GM12878 (cell line): Measurements from ENCODE around the gene CUL1. TPM values are rescaled to one million over a fixed set of nuclear protein-coding genes. Genes with fewer than 3 reads are reported as not detected.

Experiments
- ATAC-seq: fragments of 200-7000 bp; cut with Tn5 transposase; 3 replicates; pipeline ENCODE4 v1.9.1; 2020; ENCODE audit warnings: mild to moderate bottlenecking, moderate library complexity
- BruUV-seq: library from RNA; stranded (reverse); fragments of 400-500 nt; replicated peaks from 2 replicates; lab custom pipeline; 2021; lab: Mats Ljungman, UMichigan
- CTCF ChIA-PET: fragments of 300-600 bp; sonication (Branson Sonifier 250); formaldehyde crosslinking; extraction: SDS; loops from one replicate; lab custom pipeline; 2021; ENCODE audit warnings: inconsistent platforms; lab: Yijun Ruan, JAX
- POLR2A ChIA-PET: fragments of 350-600 bp; formaldehyde crosslinking; extraction: SDS; loops from one replicate; lab custom pipeline; 2021; ENCODE audit warnings: inconsistent platforms; lab: Charles Lee
- RAD21 ChIA-PET: fragments of 300-600 bp; sonication (Branson Sonifier 250); formaldehyde crosslinking; loops from one replicate; lab custom pipeline; 2023; ENCODE audit warnings: antibody characterized with exemption; ENCODE audit not compliant: unreplicated experiment; lab: Charles Lee
- SMC1A ChIA-PET: fragments of 300-600 bp; sonication (Branson Sonifier 250); formaldehyde crosslinking; loops from one replicate; lab custom pipeline; 2023; ENCODE audit not compliant: unreplicated experiment, uncharacterized antibody; lab: Charles Lee
- DNase-seq: peaks from one replicate; pipeline ENCODE4 v3.0.0-alpha.2; 2011; ENCODE audit warnings: low read depth, low spot score
- FAIRE-seq: peaks from 3 replicates; lab custom pipeline; 2011; peaks lifted over from hg19 to GRCh38; lab: Jason Lieb, UNC
- H2AFZ ChIP-seq: 2 replicates; pipeline ENCODE4 v1.6.0; 2011; ENCODE audit warnings: low read depth, low read length, control low read depth; ENCODE audit not compliant: control insufficient read depth
- H3K27ac ChIP-seq: 2 replicates; pipeline ENCODE4 v1.5.1; 2011; ENCODE audit warnings: control low read depth; ENCODE audit not compliant: control insufficient read depth, insufficient read depth
- H3K27me3 ChIP-seq, 2 experiments: replicated peaks in 1 of 2; 2 replicates each; pipeline versions ENCODE4 v1.6.0 to v1.6.1; 2011; ENCODE audit warnings: low read length in 1 of 2; ENCODE audit not compliant: control insufficient read depth in 2 of 2, insufficient read depth in 2 of 2
- H3K36me3 ChIP-seq, 2 experiments: 2 replicates each; pipeline ENCODE4 v1.5.1; 2011; ENCODE audit warnings: low read length in 1 of 2; ENCODE audit not compliant: control insufficient read depth in 2 of 2, insufficient read depth in 2 of 2
- H3K4me1 ChIP-seq: 2 replicates; pipeline ENCODE4 v1.6.1; 2011; ENCODE audit warnings: mild to moderate bottlenecking, low read length, moderate library complexity, mixed read lengths; ENCODE audit not compliant: control insufficient read depth, insufficient read depth
- H3K4me2 ChIP-seq: 2 replicates; pipeline ENCODE4 v1.6.0; 2011; ENCODE audit warnings: control low read depth; ENCODE audit not compliant: control insufficient read depth, insufficient read depth
- H3K4me3 ChIP-seq: fragments of 200-600 bp; sonication (generic); 2 replicates; pipeline ENCODE4 v1.5.1; 2016
- H3K79me2 ChIP-seq: 2 replicates; pipeline ENCODE4 v1.6.0; 2011; ENCODE audit warnings: low read length; ENCODE audit not compliant: control insufficient read depth, insufficient read depth
- H3K9ac ChIP-seq: 2 replicates; pipeline ENCODE4 v1.8.0; 2011; ENCODE audit warnings: low read length, control low read depth, mixed read lengths; ENCODE audit not compliant: control insufficient read depth, insufficient read depth
- H3K9me3 ChIP-seq: replicated peaks from 3 replicates; pipeline ENCODE4 v1.5.1; 2011; ENCODE audit warnings: mild to moderate bottlenecking, low read length; ENCODE audit not compliant: control insufficient read depth, insufficient read depth
- H4K20me1 ChIP-seq: 2 replicates; pipeline ENCODE4 v1.6.0; 2011; ENCODE audit not compliant: control insufficient read depth, insufficient read depth
- HDAC6 ChIP-seq: fragments of 200-600 bp; sonication (generic); IDR thresholded peaks from one replicate; pipeline ENCODE4 v1.8.0; 2017; ENCODE audit warnings: antibody characterized with exemption; ENCODE audit not compliant: unreplicated experiment
- IKZF1 ChIP-seq: fragments of 450-650 bp; conservative IDR thresholded peaks from 2 replicates; pipeline ENCODE4 v1.6.1; 2017; ENCODE audit warnings: antibody characterized with exemption, mild to moderate bottlenecking
- JUND ChIP-seq: IDR thresholded peaks from 2 replicates; pipeline ENCODE4 v1.6.1; 2012; ENCODE audit warnings: low read depth, mild to moderate bottlenecking, low read length, improper control_type of control experiment, moderate library complexity
- KAT2A ChIP-seq: conservative IDR thresholded peaks from 2 replicates; pipeline ENCODE4 v1.6.1; 2011; ENCODE audit warnings: low read depth, low read length; ENCODE audit not compliant: control insufficient read depth
- NFYA ChIP-seq: IDR thresholded peaks from 2 replicates; pipeline ENCODE4 v1.6.1; 2011; ENCODE audit warnings: low read depth, mild to moderate bottlenecking, low read length, improper control_type of control experiment, borderline replicate concordance
- PML ChIP-seq: IDR thresholded peaks from 2 replicates; pipeline ENCODE4 v1.6.1; 2012; ENCODE audit warnings: low read length, inconsistent platforms
- RAD51 ChIP-seq: fragments of 450-650 bp; IDR thresholded peaks from 2 replicates; pipeline ENCODE4 v1.6.1; 2016; ENCODE audit warnings: moderate library complexity, mild to moderate bottlenecking, inconsistent platforms
- RCOR1 ChIP-seq: conservative IDR thresholded peaks from 2 replicates; pipeline ENCODE4 v1.6.1; 2012; ENCODE audit warnings: low read depth, low read length, improper control_type of control experiment
- TCF3 ChIP-seq: IDR thresholded peaks from 2 replicates; pipeline ENCODE4 v1.6.1; 2012; ENCODE audit warnings: low read depth, mild to moderate bottlenecking, low read length, borderline replicate concordance; ENCODE audit not compliant: insufficient read depth
- ZNF24 ChIP-seq: fragments of 450-650 bp; IDR thresholded peaks from 2 replicates; pipeline ENCODE4 v1.6.1; 2017; ENCODE audit warnings: antibody characterized with exemption, mild to moderate bottlenecking
- WGBS: methylation state at CpG from one replicate; pipeline ENCODE4 v1.1.6; 2016; ENCODE audit warnings: low lambda C conversion rate; ENCODE audit not compliant: insufficient replicate concordance, insufficient coverage; ENCODE audit errors: missing lambda C conversion rate; 5-methylcytosine and 5-hydroxymethylcytosine counted together
- in situ Hi-C: fragments of 300-500 bp; cut with MboI; formaldehyde crosslinking; loops from 9 replicates; pipeline ENCODE4 v1.14.3; 2018; ENCODE audit warnings: mixed read lengths
- intact Hi-C: fragments of 100-400 bp; cut with micrococcal nuclease; formaldehyde crosslinking; loops from one replicate; pipeline ENCODE4 v1.14.2; 2022; ENCODE audit not compliant: unreplicated experiment
- polyA plus RNA-seq, 11 experiments: library from polyadenylated mRNA; depleted of rRNA in 4 of 11; unstranded in 6 of 11; stranded (reverse) in 5 of 11; fragments of >200 nt; fragmentation: Nextera tagmentation in 4 of 11; fragmentation: Illumina TruSeq in 1 of 11; extraction: Ambion mirVana in 4 of 11; extraction: Trizol in 1 of 11; gene quantifications; 1 replicate in 1 of 11; 2 replicates in 10 of 11; pipeline versions ENCODE4 v1.2.1 to v1.2.3, GENCODE V29; 2011 to 2016; ENCODE audit warnings: inconsistent platforms in 2 of 11, missing spikeins in 2 of 11, low read depth in 1 of 11
- total RNA-seq, 4 experiments: library from RNA; depleted of rRNA in 3 of 4; stranded (reverse); fragments of >200 nt in 3 of 4; fragmentation: Illumina TruSeq in 1 of 4; extraction: Trizol in 1 of 4; gene quantifications; 2 replicates each; pipeline versions ENCODE4 v1.2.1 to v1.2.3, GENCODE V29; 2013 to 2021

The CUL1 gene
- total and polyA plus RNA-seq, 10 of the 15 experiments (the other 5 are each of a cell fraction or from before 2014, with no cell fraction given): 13.3 to 63.9 (median 45.9) TPM

GRCh38 chr7:148717266-148717793, 18.6 kb downstream of the CUL1 start:
- ChIA-PET CTCF (interaction anchor here (1.0 kb wide), 1 partner anchor 9 kb away, joined by 4 read pairs; no protein-coding TSS in a partner anchor), POLR2A (no interaction called here), SMC1A (no interaction called here), RAD21 (no interaction called here)
- no TSS peak for BruUV-seq
- no peak for ATAC-seq
- Histone ChIP-seq H3K4me3 (no peak overlapping the region), H3K27ac (no peak overlapping the region), H4K20me1 (peaks cover 5% of the 10 kb centered on the region; the same call in 1 of the 2 replicates), H3K9ac (no peak overlapping the region), H3K4me2 (no peak overlapping the region), H3K4me1 (peaks cover 11% of the 10 kb centered on the region), H3K9me3 (no peaks in the 10 kb centered on the region; the same call in 2 of the 3 replicates), H3K27me3 (no peaks in the 10 kb centered on the region), H2AFZ (no peak overlapping the region), H3K79me2 (peaks cover 89% of the 10 kb centered on the region), H3K36me3 (peaks cover 0 to 10% of the 10 kb centered on the region in 2 experiments; a peak in 3 of 4 replicates)
- FAIRE-seq: no peak
- WGBS: 89% methylated on average over 12 of the region's 12 CpGs
- intact Hi-C loops (no loop called here), in situ Hi-C loops (no loop called here)
- TF ChIP-seq PML: no peak
- TF ChIP-seq KAT2A: no peak
- TF ChIP-seq HDAC6: no peak
- no peak for TF ChIP-seq JUND
- no peak for TF ChIP-seq ZNF24
- TF ChIP-seq RAD51: no peak
- no peak for TF ChIP-seq IKZF1
- no peak for TF ChIP-seq RCOR1
- TF ChIP-seq TCF3: no peak
- no peak for TF ChIP-seq NFYA
- no peak for DNase-seq
